GM19023 (cell line): ENCODE data around the gene MED13.
"Not testable (repeated sequence)": the region's sequence is repeated elsewhere in the genome, so short reads cannot be mapped to it uniquely, and the experiment has no call there.

ENCODE experiments used
- ATAC-seq: cut with Tn5 transposase; IDR thresholded peaks from one replicate; pipeline ENCODE4 v1.9.1; 2021; ENCODE audit warnings: mild to moderate bottlenecking, moderate library complexity; ENCODE audit not compliant: unreplicated experiment

The MED13 gene

GRCh38 chr17:62003141-62003540 lies 61.9 kb downstream of the MED13 start:
- not testable (repeated sequence) for ATAC-seq

- no peak for ATAC-seq
Measured at GRCh38 chr17:62001105-62001504, 64.0 kb downstream of the MED13 start.

DNA sequence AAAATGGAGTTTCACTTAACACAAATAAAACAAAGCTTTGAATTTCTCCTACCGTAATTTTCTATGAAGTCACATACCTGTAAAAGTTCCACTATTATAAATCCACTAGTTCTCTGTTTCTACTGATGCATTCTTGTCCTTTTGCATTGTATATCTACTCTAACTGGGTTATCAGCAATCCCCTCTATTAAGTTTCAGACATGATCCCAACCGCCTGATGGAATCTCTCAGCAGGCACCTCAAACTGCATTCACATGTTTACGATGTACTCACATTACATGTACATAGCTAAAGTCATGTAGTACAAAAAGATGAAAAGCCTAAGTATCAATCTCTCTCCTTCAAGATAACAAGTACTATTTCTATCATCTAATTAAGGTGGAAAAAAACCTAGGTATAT lies 64.9 kb downstream of the MED13 start:
- no peak for ATAC-seq

DNA sequence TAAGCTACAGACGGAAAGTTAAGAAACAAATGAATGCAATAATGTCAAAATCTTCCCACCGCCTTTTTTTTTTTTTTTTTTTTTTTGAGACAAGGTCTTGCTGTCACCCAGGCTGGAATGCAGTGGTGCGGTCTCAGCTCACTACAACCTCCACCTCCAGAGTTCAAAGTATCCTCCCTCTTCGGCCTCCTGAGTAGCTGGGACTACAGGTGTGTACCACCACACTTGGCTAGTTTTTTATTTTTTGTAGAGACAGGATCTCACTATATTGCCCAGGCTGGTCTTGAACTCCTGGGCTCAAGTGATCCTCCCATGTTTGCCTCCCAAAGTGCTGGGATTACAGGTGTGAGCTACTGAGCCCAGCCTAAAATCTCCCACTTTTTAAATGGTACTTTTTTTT lies 66.5 kb downstream of the MED13 start:
- ATAC-seq: not testable (repeated sequence)

DNA sequence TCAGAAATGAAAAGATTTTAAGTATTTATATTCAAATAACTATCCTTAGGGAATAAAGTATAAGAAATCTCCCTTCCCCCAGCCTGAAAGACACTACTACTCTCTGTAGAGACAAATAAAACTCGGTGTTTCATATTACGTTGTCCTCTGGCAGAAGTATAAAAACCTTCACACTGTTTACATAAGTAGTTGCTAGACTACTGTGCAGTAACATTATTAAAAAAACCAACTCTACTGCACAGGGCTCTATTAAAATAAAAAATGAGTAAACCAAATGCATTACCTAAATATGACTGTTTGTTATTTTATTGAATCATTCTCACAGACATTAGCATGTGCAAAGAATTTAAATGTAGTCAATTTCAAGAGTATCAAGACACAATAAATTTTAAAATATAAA lies 67.4 kb downstream of the MED13 start:
- ATAC-seq: no peak

- no peak for ATAC-seq
Measured at GRCh38 chr17:61996916-61997605, 68.0 kb downstream of the MED13 start.

- no peak for ATAC-seq
Measured at GRCh38 chr17:61989509-61989908, 75.6 kb downstream of the MED13 start.

DNA sequence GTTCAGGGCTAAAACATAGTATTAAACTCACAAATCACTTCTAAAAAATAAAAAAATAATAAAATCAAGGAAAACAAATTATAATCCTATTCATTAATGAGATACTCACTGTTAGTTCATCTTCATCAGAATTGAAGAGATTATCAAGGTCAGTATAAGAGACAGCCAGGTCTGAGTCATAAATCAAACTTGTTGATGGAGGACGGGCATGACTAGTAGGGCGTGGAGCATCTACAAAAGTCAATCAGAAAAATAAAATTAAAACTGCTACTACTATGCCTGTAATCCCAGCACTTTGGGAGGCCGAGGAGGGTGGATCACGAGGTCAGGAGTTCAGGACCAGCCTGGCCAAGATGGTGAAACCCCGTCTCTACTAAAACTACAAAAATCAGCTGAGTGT lies 78.2 kb downstream of the MED13 start:
- ATAC-seq: no peak

DNA sequence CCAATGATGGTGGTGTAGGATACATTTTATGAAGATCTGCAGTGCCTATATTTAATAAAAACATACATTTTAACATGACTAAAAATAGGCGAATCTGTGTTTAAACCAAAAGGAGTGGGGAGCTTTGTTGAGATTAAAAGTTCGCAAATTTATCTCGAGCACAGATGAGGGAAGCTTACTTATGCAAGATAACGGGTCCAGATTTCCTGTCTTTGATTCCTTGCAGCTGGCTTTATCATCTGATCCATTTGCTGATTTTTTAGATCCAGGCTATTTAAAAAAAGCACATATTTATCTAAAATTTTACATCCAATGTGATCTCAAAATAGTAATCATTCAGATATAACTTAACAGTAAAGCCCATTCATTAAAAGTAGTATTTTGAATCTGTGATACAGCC lies 80.3 kb downstream of the MED13 start:
- no peak for ATAC-seq

DNA sequence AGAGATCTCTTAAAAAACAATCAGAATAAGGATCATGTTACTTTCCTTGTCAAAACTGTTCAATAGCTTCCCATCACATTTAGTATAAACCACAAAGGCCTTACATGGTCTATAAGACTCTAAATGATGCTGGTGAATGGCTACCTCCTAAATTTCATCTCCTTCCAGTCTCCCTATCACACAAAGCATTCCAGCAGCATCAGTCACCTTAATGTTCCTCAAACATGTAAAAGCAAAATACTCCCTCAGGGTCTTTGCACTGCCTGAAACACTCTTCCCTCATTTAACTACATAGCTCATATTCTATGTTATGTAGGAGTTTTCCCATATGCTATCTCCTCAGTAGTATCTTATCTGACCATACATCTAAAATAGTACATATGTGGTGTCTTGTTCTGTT lies 83.8 kb downstream of the MED13 start:
- ATAC-seq: no peak

DNA sequence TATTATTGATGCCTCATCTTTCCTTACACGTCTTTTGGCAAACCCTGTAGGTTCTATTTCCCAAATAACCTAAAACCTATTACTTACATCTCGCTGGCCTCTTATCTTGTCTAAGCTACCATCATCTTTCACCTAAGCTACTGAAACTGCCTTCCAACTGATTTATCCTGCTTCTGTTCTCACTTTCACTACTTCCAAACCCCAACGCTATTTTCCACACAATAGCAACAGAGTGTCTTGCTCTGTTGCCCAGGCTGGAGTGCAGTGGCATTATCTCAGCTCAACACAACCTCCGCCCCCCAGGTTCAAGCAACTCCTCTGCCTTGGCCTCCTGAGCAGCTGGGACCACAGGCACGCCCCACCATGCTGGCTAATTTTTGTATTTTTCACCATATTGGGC lies 84.5 kb downstream of the MED13 start:
- no peak for ATAC-seq

DNA sequence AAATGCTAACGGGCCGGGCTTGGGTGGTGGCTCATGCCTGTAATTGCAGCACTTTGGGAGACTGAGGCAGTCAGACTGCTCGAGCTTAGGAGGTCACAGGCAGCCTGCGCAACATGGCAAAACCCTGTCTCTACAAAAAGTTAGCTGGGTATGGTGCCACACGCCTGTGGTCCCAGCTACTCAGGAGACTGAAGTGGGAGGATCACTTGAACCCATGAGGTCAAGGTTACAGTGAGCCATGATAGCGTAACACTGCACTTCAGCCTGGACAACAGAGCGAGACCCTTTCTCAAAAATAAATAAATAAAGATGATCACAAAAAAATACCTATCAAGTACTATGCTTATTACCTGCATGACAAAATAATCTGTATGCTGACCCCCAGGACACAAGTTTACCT lies 91.0 kb downstream of the MED13 start:
- no peak for ATAC-seq

GRCh38 chr17:61972311-61972710 lies 92.8 kb downstream of the MED13 start:
- ATAC-seq: no peak

- ATAC-seq: no peak
Measured at GRCh38 chr17:61970030-61970429, 95.0 kb downstream of the MED13 start.

GRCh38 chr17:61968757-61969156 lies 96.3 kb downstream of the MED13 start:
- no peak for ATAC-seq

- ATAC-seq: no peak
Measured at GRCh38 chr17:61967729-61968128, 97.3 kb downstream of the MED13 start.

DNA sequence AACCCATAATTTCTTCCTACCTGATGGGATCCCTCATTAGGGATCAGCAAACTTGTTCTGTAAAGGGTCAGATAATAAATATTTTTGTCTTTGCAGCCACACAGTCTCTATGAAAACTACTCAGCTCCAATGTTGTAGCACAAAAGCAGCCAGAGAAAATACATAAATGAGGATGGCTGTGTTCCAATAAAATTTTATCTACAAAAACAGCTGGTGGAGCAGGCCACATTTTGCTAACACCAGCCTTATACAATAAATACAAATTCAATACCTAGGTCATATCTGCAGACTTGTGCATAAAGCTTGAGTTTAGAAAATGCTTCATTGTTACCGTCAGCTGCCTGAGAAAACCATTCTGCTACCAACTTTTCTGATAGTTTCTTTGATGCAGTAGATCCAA lies 98.9 kb downstream of the MED13 start:
- ATAC-seq: no peak

GRCh38 chr17:61955619-61956018 lies 109.5 kb downstream of the MED13 start:
- ATAC-seq: no peak

GRCh38 chr17:61947367-61948078 lies 117.6 kb downstream of the MED13 start:
- no peak for ATAC-seq

DNA sequence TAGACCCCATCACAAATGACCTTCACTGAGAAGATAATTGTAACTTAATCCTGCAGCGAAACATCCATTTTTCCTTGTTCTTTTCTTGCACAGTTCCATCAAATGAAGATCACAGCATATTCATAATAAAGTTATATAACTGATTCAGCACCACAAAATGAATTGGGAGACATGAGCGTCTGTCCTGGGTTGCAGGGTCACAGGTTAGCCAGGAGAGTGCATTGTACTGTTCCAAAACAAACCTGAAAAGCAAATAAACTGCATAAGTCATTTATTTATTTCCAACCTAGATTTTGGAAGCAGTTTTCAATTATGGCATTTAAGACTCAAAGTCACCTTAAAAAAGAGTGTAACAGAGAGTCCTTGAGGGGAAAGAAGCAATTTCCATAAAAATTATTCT lies 118.7 kb downstream of the MED13 start:
- ATAC-seq: no peak

- ATAC-seq: no peak
Measured at GRCh38 chr17:61943117-61943516, 122.0 kb downstream of the MED13 start.

- no peak for ATAC-seq
Measured at GRCh38 chr17:61942085-61942484, 123.0 kb downstream of the MED13 start.

DNA sequence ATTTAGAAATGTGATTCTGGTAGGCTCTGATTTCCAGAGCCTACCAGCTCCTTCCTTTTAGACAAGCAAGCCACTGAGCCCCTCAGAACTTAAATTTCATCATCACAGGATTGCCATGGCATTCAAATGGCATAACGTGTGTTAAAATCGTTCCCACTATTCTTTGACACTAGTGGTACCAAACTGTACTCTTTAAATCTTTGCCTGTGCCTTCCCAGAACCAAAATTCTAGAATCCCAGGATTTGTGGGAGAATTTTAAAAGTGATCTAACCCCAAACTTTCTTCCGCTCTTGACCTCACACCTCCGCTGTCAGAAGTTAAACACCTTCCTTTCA lies 137.0 kb downstream of the MED13 start:
- no peak for ATAC-seq
